Measurements from ENCODE around the gene OTOR.

The OTOR gene

GRCh38 chr20:16709017-16709416 lies 39.1 kb upstream of the OTOR start:
- Histone ChIP-seq H3K9me2 (replicated peaks; ENCODE audit: insufficient read depth, low read length) (no peaks in the 10 kb centered on the region), H3K36me3 (replicated peaks; ENCODE audit: insufficient read depth, low read length) (no peaks in the 10 kb centered on the region), H3K27ac (ENCODE audit: low read length) (no peak overlapping the region), H3K4me3 (ENCODE audit: low read length) (no peak overlapping the region), H3K4me2 (ENCODE audit: low read depth, low read length) (peak overlapping the region; percentile 23; the same call in 1 of the 2 replicates), H3K4me1 (ENCODE audit: low read length) (peaks cover 12% of the 10 kb centered on the region), H3K79me2 (ENCODE audit: low read length) (no peaks in the 10 kb centered on the region), H2AFZ (ENCODE audit: low read length) (no peak overlapping the region), H4K20me1 (ENCODE audit: insufficient read depth, low read length) (no peaks in the 10 kb centered on the region), H3K9ac (ENCODE audit: low read length) (no peak overlapping the region), H3K27me3 (replicated peaks; ENCODE audit: insufficient read depth, low read length) (no peaks in the 10 kb centered on the region), H3K9me3 (replicated peaks; ENCODE audit: insufficient read depth, low read length) (no peaks in the 10 kb centered on the region), H3F3A (ENCODE audit: insufficient read depth, low read length) (0 out of 2 replicates have a peak, but pooled peaks cover 3% of the 10 kb centered on the region)
- TF ChIP-seq CTCF (IDR thresholded peaks at IDR 0.05; ENCODE audit: low read length) (no peak), EZH2phosphoT487 (IDR thresholded peaks at IDR 0.05; ENCODE audit: low read length) (no peak), EZH2 (optimal IDR thresholded peaks at IDR 0.05; ENCODE audit: low read depth, low read length) (no peak)
- peak; percentile 69 for DNase-seq

- H3K4me2 ChIP-seq (ENCODE audit: low read depth, low read length), result no peak overlapping the region
- H2AFZ ChIP-seq (ENCODE audit: low read length), result no peak overlapping the region
- H3K9ac ChIP-seq (ENCODE audit: low read length), result no peak overlapping the region
- DNase-seq, result no peak
- 0 out of 2 replicates have a peak, but pooled peaks cover 3% of the 10 kb centered on the region for H3F3A ChIP-seq (ENCODE audit: insufficient read depth, low read length)
- TF ChIP-seq CTCF (IDR thresholded peaks at IDR 0.05; ENCODE audit: low read length) (no peak), EZH2 (optimal IDR thresholded peaks at IDR 0.05; ENCODE audit: low read depth, low read length) (no peak), EZH2phosphoT487 (IDR thresholded peaks at IDR 0.05; ENCODE audit: low read length) (no peak)
- H3K27ac ChIP-seq (ENCODE audit: low read length), result no peak overlapping the region
- H3K9me2 ChIP-seq (replicated peaks; ENCODE audit: insufficient read depth, low read length), result no peaks in the 10 kb centered on the region
- no peaks in the 10 kb centered on the region for H3K27me3 ChIP-seq (replicated peaks; ENCODE audit: insufficient read depth, low read length)
- H3K36me3 ChIP-seq (replicated peaks; ENCODE audit: insufficient read depth, low read length), result no peaks in the 10 kb centered on the region
- no peaks in the 10 kb centered on the region for H3K79me2 ChIP-seq (ENCODE audit: low read length)
- peaks cover 12% of the 10 kb centered on the region for H3K4me1 ChIP-seq (ENCODE audit: low read length)
- H3K9me3 ChIP-seq (replicated peaks; ENCODE audit: insufficient read depth, low read length), result no peaks in the 10 kb centered on the region
- no peaks in the 10 kb centered on the region for H4K20me1 ChIP-seq (ENCODE audit: insufficient read depth, low read length)
- H3K4me3 ChIP-seq (ENCODE audit: low read length), result no peak overlapping the region
Observed at GRCh38 chr20:16710781-16711180, 37.4 kb upstream of the OTOR start.

- Histone ChIP-seq H3K4me3 (ENCODE audit: low read length) (no peak overlapping the region), H2AFZ (ENCODE audit: low read length) (no peak overlapping the region), H3K27ac (ENCODE audit: low read length) (no peak overlapping the region), H3K4me1 (ENCODE audit: low read length) (peaks cover 12% of the 10 kb centered on the region), H3K9ac (ENCODE audit: low read length) (no peak overlapping the region), H3F3A (ENCODE audit: insufficient read depth, low read length) (0 out of 2 replicates have a peak, but pooled peaks cover 3% of the 10 kb centered on the region), H3K27me3 (replicated peaks; ENCODE audit: insufficient read depth, low read length) (no peaks in the 10 kb centered on the region), H3K9me3 (replicated peaks; ENCODE audit: insufficient read depth, low read length) (no peaks in the 10 kb centered on the region), H3K79me2 (ENCODE audit: low read length) (no peaks in the 10 kb centered on the region), H3K4me2 (ENCODE audit: low read depth, low read length) (no peak overlapping the region), H3K36me3 (replicated peaks; ENCODE audit: insufficient read depth, low read length) (no peaks in the 10 kb centered on the region), H4K20me1 (ENCODE audit: insufficient read depth, low read length) (no peaks in the 10 kb centered on the region), H3K9me2 (replicated peaks; ENCODE audit: insufficient read depth, low read length) (no peaks in the 10 kb centered on the region)
- no peak for DNase-seq
- TF ChIP-seq EZH2phosphoT487 (IDR thresholded peaks at IDR 0.05; ENCODE audit: low read length), result no peak
- no peak for TF ChIP-seq EZH2 (optimal IDR thresholded peaks at IDR 0.05; ENCODE audit: low read depth, low read length)
- TF ChIP-seq CTCF (IDR thresholded peaks at IDR 0.05; ENCODE audit: low read length), result no peak
Observed at GRCh38 chr20:16711661-16712258, 36.4 kb upstream of the OTOR start.

Measured in MM.1S (cell line).